ENCODE data around the gene FNDC11. TPM values are rescaled to one million over a fixed set of nuclear protein-coding genes. Genes with fewer than 3 reads are reported as not detected.
A peak's percentile ranks its signal among the peaks of the same experiment; 100 is the strongest.
"Not testable (repeated sequence)": the region's sequence is repeated elsewhere in the genome, so short reads cannot be mapped to it uniquely, and the experiment has no call there.

The FNDC11 gene
- total and polyA plus RNA-seq, 8 donors = 0.23 to 0.84 (median 0.67) TPM

- Histone ChIP-seq H3K27me3 (peaks cover 0 to 92% of the 10 kb centered on the region in 2 donors), H3K4me3 (no peak overlapping the region), H3K36me3 (no peaks in the 10 kb centered on the region), H3K27ac (no peak overlapping the region), H3K9me3 (peaks cover 0 to 10% of the 10 kb centered on the region in 2 donors), H3K4me1 (no peaks in the 10 kb centered on the region)
- intact Hi-C loops (cut with DNase I) = no loop called here
- no peak for TF ChIP-seq CTCF (IDR thresholded peaks at IDR 0.05)
- ATAC-seq (no peak), DNase-seq (peak in 1 of 4 donors; percentile 58)
Measured at GRCh38 chr20:63507083-63507743, 46.7 kb upstream of the FNDC11 start.

GRCh38 chr20:63508072-63508768 is 45.7 kb upstream of the FNDC11 start:
- no peak for TF ChIP-seq CTCF (IDR thresholded peaks at IDR 0.05)
- H3K27ac ChIP-seq = no peak overlapping the region
- H3K4me3 ChIP-seq = no peak overlapping the region
- intact Hi-C loops (cut with DNase I) = no loop called here
- DNase-seq = peak in 1 of 4 donors; percentile 40
- no peak for ATAC-seq
- H3K27me3 ChIP-seq = peaks cover 0 to 81% of the 10 kb centered on the region in 2 donors
- H3K9me3 ChIP-seq = peaks cover 0 to 10% of the 10 kb centered on the region in 2 donors
- no peaks in the 10 kb centered on the region for H3K36me3 ChIP-seq
- no peaks in the 10 kb centered on the region for H3K4me1 ChIP-seq

GRCh38 chr20:63509088-63509564 is 44.8 kb upstream of the FNDC11 start:
- no peak for TF ChIP-seq CTCF (IDR thresholded peaks at IDR 0.05)
- intact Hi-C loops (cut with DNase I) = no loop called here
- ATAC-seq = no peak

GRCh38 chr20:63513207-63513606 is 40.8 kb upstream of the FNDC11 start:
- H3K27ac ChIP-seq = no peak overlapping the region
- intact Hi-C loops (cut with DNase I) = no loop called here
- TF ChIP-seq CTCF (IDR thresholded peaks at IDR 0.05) = no peak
- no peaks in the 10 kb centered on the region for H3K4me1 ChIP-seq
- H3K36me3 ChIP-seq = no peaks in the 10 kb centered on the region
- peaks cover 0 to 37% of the 10 kb centered on the region in 2 donors for H3K27me3 ChIP-seq
- no peaks in the 10 kb centered on the region for H3K9me3 ChIP-seq
- H3K4me3 ChIP-seq = no peak overlapping the region
- ATAC-seq (no peak), DNase-seq (no peak)

More at GRCh38 chr20:63509088-63509564, 44.8 kb upstream of the FNDC11 start:
- Histone ChIP-seq H3K4me1 (no peaks in the 10 kb centered on the region), H3K9me3 (peaks cover 0 to 10% of the 10 kb centered on the region in 2 donors), H3K27ac (no peak overlapping the region), H3K36me3 (no peaks in the 10 kb centered on the region), H3K27me3 (peaks cover 0 to 72% of the 10 kb centered on the region in 2 donors), H3K4me3 (no peak overlapping the region)
- no peak for DNase-seq

- intact Hi-C loops (cut with DNase I); H3K36me3 ChIP-seq; DNase-seq; H3K4me1 ChIP-seq; H3K9me3 ChIP-seq; H3K27ac ChIP-seq; ATAC-seq; H3K4me3 ChIP-seq: not testable (repeated sequence)
- peaks cover 0 to 33% of the 10 kb centered on the region in 2 donors for H3K27me3 ChIP-seq
Measured at GRCh38 chr20:63514520-63514919, 39.4 kb upstream of the FNDC11 start.
